NCI-H460 (cell line): ENCODE results near the gene DARS1. TPM values are rescaled to one million over a fixed set of nuclear protein-coding genes. Genes with fewer than 3 reads are reported as not detected.
A peak's percentile ranks its signal among the peaks of the same experiment; 100 is the strongest.

Experiments used
- DNase-seq: peaks from one replicate; pipeline ENCODE4 v3.0.0-alpha.2; 2016; ENCODE audit warnings: low read depth; ENCODE audit errors: extremely low read depth
- polyA plus RNA-seq: library from polyadenylated mRNA; depleted of rRNA; stranded (reverse); fragments of >200 nt; gene quantifications from 2 replicates; pipeline ENCODE4 v1.2.3, GENCODE V29; 2014; cell fraction: nucleus; rRNA removed
- total RNA-seq: library from RNA; depleted of rRNA; stranded (reverse); fragments of >200 nt; shearing (Covaris generic); gene quantifications from 2 replicates; pipeline ENCODE4 v1.2.3, GENCODE V29; 2014; rRNA removed

The DARS1 gene
- total RNA-seq = 118 and 124 TPM in 2 replicates
- 80.4 and 83.8 TPM in 2 replicates for polyA plus RNA-seq

- peak; percentile 89 for DNase-seq
Observed at GRCh38 chr2:135985018-135985825, at the start of gene DARS1. Gene DARS1 (minus strand): TSS chr2:135985626. CDS start chr2:135985468, 158 bp downstream.

DNA sequence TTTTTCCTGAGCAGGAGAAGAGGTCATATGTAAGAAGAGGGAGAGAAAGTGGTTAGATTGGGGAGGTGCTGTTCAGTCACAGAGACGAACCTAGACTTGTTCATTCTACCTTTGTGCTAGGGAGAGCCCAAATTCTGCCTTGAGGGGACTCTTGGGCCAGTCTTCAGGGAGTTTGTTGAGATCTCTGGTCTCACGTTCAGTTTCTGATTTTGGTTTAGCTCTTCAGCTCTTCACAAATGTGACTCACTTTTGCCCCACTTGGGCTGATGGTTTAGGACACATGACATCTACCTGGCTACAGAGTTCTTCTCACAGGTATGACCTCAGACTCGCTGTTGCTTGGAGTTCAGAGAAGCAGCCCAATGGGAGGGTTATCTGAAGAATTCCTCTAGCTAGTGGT lies 49.2 kb upstream of the DARS1 start:
- no peak for DNase-seq

DNA sequence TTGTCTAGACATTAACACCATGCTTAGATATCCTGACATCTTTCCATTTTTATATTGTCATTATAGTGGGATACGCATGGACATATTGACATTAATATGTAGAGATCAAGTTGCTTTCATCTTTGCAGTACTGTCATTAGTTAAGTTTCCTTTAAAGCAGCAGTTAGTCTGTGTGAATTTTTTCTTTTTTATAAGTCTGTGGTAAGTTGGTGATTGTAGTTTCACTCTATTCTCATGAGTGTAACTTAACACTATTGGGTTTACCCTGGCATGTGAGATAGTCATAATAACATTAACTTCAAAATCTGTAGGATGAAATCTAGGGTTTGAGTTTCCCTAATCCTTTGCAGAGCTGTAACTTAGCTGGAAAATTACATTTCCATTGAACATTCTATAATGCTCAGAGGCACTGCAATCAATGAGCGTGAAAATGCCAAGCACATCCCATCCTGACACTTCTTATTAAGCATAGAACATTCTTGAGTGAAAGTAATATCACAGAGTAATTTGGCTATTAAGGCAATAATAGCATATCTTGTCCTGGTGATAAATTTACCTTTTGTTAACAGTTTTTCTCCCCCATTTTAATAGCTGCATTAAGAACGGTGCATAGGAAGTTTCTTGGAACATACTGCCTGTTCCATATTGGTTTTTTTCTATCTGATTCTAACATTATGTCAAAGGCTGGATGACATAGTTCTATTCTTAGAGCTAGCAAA lies 47.5 kb upstream of the DARS1 start:
- no peak for DNase-seq

GRCh38 chr2:136032192-136032591 lies 46.8 kb upstream of the DARS1 start:
- no peak for DNase-seq

DNA sequence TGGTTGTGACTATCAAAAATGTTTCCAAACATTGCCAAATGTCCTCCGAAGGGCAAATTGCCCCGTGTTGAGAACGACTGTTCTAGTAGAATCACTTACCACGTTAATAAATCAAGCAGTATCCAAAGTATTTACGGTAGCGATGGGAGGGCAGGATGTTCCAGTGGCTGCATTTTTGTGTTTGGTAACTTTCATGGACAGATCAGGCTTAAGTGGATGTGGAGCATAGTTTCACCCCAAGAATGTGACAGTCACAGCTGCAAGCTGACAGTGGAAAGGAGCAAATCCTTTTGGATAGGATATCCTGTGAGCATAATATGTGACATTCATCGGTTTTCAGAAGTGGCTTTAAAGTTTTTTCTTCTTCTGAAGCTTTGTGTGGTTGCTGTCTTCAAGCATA lies 46.3 kb upstream of the DARS1 start:
- DNase-seq = no peak

DNA sequence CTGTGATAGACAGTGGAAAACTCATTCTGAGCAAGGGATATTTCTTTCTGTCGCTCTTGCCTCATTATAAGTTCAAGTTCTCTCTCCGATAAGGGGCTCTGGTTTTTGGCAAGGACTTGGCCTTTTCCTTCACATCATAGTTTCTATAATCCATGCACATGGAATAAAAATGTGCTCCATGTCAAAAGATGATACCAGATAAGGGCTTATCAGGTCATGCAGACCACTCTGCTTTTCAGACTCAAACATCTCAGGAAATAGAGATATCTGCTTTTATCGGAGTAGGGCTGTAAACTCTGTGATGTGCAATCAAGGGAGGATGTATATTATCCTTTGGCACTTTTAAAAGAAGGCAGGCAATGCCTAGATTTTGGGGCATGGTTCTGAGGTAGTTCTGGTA lies 45.0 kb upstream of the DARS1 start:
- no peak for DNase-seq

DNA sequence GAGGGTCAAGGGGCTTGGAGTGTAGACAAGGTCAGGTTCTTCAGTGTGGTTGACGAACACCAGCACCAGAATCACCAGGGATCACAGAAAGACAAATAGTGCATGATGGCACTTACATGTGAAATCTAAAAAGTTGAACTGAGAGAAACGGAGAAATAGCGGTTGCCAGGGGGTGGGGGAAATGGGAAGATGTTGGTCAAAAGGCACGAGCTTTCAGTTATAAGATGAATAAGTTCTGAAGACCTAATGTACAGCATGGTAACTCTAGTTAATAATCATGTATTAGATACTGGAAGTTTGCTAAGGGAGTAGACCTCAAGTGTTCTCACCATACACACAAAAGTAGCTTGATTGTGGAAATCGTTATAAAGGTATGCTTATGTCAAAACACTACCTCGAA lies 43.7 kb upstream of the DARS1 start:
- DNase-seq = no peak

DNA sequence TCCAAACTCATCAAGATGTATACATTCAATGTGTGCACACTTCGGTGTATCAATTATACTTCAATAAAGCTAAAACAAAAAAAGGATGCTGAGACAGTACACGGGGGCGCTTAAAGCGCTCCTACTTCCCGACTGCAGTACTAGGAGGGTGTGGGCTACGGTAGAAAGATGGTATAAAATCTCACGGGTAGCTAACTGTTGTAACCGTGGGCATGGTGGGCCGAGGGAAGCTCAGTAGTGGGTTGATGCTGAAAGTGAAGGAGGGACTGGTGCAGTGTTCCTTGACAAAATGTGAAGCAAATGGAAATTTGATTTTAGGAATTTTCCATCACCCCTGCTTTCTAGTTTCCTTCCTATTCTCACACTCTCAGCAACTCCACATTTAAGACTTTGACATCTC lies 42.6 kb upstream of the DARS1 start:
- DNase-seq = no peak

- DNase-seq = no peak
Observed at GRCh38 chr2:136027112-136027511, 41.7 kb upstream of the DARS1 start.

DNA sequence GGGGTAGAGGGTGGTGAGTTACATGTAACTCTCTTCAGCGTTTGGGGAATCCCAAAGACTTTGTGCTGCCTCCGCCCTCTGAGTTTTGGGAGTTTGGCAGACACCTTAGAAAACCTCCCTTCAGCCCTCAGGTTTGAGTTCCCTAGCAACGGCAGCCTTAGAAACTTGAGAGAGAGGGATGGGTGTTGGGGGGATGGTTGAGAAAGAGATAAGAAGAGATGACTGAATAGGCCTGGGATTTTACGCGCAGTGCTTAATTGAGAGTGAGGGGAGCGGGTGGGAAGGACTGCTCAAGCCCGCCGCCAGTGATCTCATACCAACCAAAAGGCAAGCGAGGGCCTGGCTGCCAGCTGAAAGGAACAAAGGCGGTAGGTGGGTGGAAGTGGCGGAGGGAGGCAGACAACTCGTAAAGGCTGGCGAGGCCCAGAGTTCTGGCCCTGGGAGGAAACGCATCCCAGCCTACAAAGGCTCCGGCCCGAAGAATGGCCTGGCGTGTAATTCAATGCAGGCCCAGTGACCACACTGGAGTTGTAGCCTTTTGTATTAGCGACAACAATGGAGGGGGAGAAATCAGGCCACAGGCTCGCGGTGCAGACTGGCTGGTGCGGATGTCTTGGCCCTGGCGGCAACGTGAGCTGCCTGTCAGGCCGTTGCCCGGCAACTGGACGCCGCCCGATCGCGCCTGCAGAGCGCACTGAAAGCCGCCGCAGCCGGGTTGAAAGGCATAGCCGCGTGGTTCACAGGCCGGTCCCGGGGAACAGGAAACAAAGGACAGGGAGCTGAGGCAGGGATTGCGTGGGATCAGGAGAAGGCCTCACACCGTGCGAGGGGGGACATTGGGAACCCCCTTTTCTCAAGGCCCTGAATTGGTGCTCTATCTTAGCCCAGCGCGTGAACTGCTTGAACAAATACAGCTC lies 39.9 kb upstream of the DARS1 start:
- DNase-seq = no peak

GRCh38 chr2:136024616-136025015 lies 39.2 kb upstream of the DARS1 start:
- no peak for DNase-seq

DNA sequence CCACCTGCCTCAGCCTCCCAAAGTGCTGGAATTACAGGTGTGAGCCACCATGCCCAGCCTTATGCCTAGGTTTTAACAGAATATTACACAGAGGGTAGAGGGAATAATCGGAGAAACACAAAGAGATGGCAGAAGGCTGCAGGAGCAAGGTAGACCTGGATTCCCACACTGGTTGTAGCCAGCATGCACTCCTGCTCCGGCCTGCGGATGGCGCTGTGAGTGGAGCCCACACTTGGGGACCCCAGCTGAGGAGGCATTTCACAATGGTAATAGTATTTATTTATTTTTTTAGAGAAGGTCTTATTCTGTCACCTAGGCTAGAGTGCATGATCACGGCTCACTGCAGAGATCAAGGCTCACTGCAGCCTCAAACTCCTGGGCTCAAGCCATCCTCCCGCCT lies 38.8 kb upstream of the DARS1 start:
- DNase-seq = no peak

GRCh38 chr2:136023416-136023815 lies 38.0 kb upstream of the DARS1 start:
- no peak for DNase-seq

DNA sequence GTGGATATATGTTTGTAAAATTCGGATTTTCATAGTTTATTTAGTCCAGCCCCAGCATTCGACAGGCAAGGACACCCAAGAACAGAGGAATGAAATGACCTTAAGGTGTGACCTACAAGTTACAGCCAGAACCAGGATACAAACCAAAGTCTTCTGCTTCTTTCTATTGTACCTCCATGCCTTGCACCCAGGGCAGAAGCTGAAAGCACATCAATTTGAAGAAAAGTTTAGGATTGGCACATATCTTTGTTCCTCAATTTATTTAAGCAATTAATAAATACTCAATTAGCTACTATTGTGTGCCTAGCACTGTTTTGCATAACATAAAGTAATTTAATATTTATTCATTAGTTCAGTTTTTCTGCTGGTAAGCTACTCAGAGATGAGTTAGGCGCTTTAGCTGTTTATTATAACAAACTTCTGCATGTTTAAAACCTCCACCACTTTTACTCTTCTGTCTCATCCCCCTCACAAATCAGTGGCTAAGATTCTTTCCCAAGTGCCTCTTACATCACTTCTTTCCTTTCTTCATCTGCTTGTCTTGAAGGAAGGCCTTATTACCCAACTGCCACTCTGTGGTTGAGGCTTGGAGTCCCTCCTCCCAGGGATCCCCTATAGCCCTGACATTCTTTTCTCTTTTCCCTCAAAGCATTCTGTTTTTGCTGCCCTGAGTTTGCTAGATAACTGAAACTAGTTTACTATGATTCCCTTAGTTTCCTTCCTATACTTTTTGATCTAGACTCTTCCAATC lies 37.1 kb upstream of the DARS1 start:
- no peak for DNase-seq

DNA sequence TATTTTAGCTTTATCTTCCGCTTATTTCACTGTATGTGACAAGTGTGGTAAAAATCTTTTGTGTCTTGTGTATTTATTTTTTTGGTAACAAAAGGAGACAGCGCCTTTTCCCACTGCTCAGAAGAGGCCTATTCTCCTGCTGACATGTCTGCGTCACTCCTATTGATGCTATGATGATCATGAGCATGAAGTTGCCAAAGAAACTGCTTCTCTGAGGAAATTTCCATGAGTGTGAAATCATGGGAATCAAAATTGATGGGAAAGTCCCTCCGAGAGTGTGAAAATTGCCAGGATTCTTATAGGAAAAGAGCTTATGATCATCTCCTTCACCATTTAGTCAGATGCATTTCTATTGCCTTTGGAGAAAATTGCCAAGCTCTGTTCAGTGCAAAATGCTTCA lies 36.5 kb upstream of the DARS1 start:
- no peak for DNase-seq

GRCh38 chr2:136021406-136021805 lies 36.0 kb upstream of the DARS1 start:
- DNase-seq = no peak

GRCh38 chr2:136020831-136021230 lies 35.4 kb upstream of the DARS1 start:
- DNase-seq = no peak

GRCh38 chr2:136019825-136020224 lies 34.4 kb upstream of the DARS1 start:
- no peak for DNase-seq

- DNase-seq = no peak
Observed at GRCh38 chr2:136019306-136019705, 33.9 kb upstream of the DARS1 start.

- DNase-seq = no peak
Observed at GRCh38 chr2:136017786-136018185, 32.4 kb upstream of the DARS1 start.
